Myocyte (in vitro differentiated cells): Measurements from ENCODE around the gene ZNF768. TPM values are rescaled to one million over a fixed set of nuclear protein-coding genes. Genes with fewer than 3 reads are reported as not detected.

Experiments
- DNase-seq: peaks from one replicate; pipeline ENCODE4 v3.0.0-alpha.2; 2012; ENCODE audit warnings: low read depth
- microRNA-seq: library from miRNA; unstranded; fragments of <30 nt; microRNA quantifications from one replicate; pipeline ENCODE4, GENCODE V29; 2016
- total RNA-seq: library from RNA; depleted of rRNA; stranded (reverse); fragments of >200 nt; gene quantifications from 2 replicates; pipeline ENCODE4 v1.2.3, GENCODE V29; 2014

The ZNF768 gene
- total RNA-seq, 1 donor from 2014 or later, result 56.8 TPM

DNA sequence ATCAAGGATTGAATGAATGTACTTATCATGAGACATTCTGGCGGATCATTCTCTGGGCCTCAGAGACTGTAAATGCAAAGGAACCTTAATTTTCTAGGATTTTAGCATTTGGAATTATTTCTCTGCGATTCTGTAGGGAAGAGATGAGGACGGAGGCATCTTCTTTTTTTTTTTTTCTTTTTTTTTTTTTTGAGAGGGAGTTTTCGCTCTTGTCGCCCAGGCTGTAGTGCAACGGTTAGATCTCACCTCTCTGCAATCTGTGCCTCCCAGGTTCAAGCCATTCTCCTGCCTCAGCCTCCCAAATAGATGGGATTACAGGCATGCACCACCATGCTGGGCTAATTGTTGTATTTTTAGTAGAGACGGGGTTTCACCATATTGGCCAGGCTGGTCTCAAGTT, 51.7 kb downstream of the ZNF768 start:
- no peak for DNase-seq

GRCh38 chr16:30474074-30474452, 52.3 kb downstream of the ZNF768 start:
- no peak for DNase-seq

Small RNA genes lying within 50 kb of the gene (microRNA-seq; reads per million reads assigned to microRNA genes)
- gene MIR4518, result not detected

Other genes starting within 250 kb of the ZNF768 start
- 41.1 and 51.1 TPM in 2 replicates for gene CD2BP2, start 171.3 kb downstream of the ZNF768 start, total RNA-seq
- 40.3 and 50.5 TPM in 2 replicates for gene TBC1D10B, start 156.1 kb downstream of the ZNF768 start, total RNA-seq
- 6,226 and 7,274 TPM in 2 replicates for gene MYL11, start 151.8 kb downstream of the ZNF768 start, total RNA-seq
- gene SEPTIN1, start 144.0 kb downstream of the ZNF768 start, total RNA-seq, result 0.13 TPM in 1 of 2 replicates, not detected in the other
- 13.2 and 20.8 TPM in 2 replicates for gene ZNF48, start 131.1 kb downstream of the ZNF768 start, total RNA-seq
- 27.7 and 33.6 TPM in 2 replicates for gene ZNF771, start 119.0 kb downstream of the ZNF768 start, total RNA-seq
- 8.6 and 12.5 TPM in 2 replicates for gene DCTPP1, start 96.5 kb downstream of the ZNF768 start, total RNA-seq
- 6.8 and 7.8 TPM in 2 replicates for gene SEPHS2, start 80.7 kb downstream of the ZNF768 start, total RNA-seq
- not detected in 2 replicates for gene ITGAL, start 53.8 kb downstream of the ZNF768 start, total RNA-seq
- 11.9 and 14.0 TPM in 2 replicates for gene ZNF747, start 8.3 kb upstream of the ZNF768 start, total RNA-seq
- gene ZNF764, start 31.8 kb upstream of the ZNF768 start, total RNA-seq, result 8.4 and 9.0 TPM in 2 replicates
- gene ZNF688, start 45.1 kb upstream of the ZNF768 start, total RNA-seq, result 7.4 and 8.7 TPM in 2 replicates
- 8.0 and 8.7 TPM in 2 replicates for gene ZNF785, start 59.1 kb upstream of the ZNF768 start, total RNA-seq
- 7.8 and 9.2 TPM in 2 replicates for gene ZNF689, start 83.8 kb upstream of the ZNF768 start, total RNA-seq
- gene PRR14, start 124.4 kb upstream of the ZNF768 start, total RNA-seq, result 13.0 and 13.7 TPM in 2 replicates
- 24.6 and 25.1 TPM in 2 replicates for gene FBRS, start 131.9 kb upstream of the ZNF768 start, total RNA-seq
- 13.9 TPM in 2 replicates for gene SRCAP, start 172.6 kb upstream of the ZNF768 start, total RNA-seq
- 34.4 and 42.1 TPM in 2 replicates for gene PHKG2, start 221.9 kb upstream of the ZNF768 start, total RNA-seq
- gene CFAP119, start 235.5 kb upstream of the ZNF768 start, total RNA-seq, result 3.9 and 4.1 TPM in 2 replicates
- gene RNF40, start 235.8 kb upstream of the ZNF768 start, total RNA-seq, result 67.8 and 69.5 TPM in 2 replicates